AG09319 (cell line): ENCODE results near the gene GNG7.
"Not testable (repeated sequence)": the region's sequence is repeated elsewhere in the genome, so short reads cannot be mapped to it uniquely, and the experiment has no call there.

Source experiments
- DNase-seq: peaks from one replicate; pipeline ENCODE4 v3.0.0-alpha.2; 2010; ENCODE audit warnings: low read depth; ENCODE audit errors: extremely low read depth
- TF ChIP-seq, protein P1 (sequence below): IDR thresholded peaks from 2 replicates; pipeline ENCODE4 v1.5.1; 2011; ENCODE audit warnings: low read depth, mild to moderate bottlenecking, inconsistent platforms, low read length, moderate library complexity

Gene GNG7

GRCh38 chr19:2715470-2716274 is 13.2 kb upstream of the GNG7 start:
- no peak for DNase-seq

GRCh38 chr19:2714531-2715269 is 12.2 kb upstream of the GNG7 start:
- TF ChIP-seq, protein P1, sequence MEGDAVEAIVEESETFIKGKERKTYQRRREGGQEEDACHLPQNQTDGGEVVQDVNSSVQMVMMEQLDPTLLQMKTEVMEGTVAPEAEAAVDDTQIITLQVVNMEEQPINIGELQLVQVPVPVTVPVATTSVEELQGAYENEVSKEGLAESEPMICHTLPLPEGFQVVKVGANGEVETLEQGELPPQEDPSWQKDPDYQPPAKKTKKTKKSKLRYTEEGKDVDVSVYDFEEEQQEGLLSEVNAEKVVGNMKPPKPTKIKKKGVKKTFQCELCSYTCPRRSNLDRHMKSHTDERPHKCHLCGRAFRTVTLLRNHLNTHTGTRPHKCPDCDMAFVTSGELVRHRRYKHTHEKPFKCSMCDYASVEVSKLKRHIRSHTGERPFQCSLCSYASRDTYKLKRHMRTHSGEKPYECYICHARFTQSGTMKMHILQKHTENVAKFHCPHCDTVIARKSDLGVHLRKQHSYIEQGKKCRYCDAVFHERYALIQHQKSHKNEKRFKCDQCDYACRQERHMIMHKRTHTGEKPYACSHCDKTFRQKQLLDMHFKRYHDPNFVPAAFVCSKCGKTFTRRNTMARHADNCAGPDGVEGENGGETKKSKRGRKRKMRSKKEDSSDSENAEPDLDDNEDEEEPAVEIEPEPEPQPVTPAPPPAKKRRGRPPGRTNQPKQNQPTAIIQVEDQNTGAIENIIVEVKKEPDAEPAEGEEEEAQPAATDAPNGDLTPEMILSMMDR = no peak
- DNase-seq = no peak

More at GRCh38 chr19:2715470-2716274, 13.2 kb upstream of the GNG7 start:
- TF ChIP-seq, protein P1 = no peak

DNA sequence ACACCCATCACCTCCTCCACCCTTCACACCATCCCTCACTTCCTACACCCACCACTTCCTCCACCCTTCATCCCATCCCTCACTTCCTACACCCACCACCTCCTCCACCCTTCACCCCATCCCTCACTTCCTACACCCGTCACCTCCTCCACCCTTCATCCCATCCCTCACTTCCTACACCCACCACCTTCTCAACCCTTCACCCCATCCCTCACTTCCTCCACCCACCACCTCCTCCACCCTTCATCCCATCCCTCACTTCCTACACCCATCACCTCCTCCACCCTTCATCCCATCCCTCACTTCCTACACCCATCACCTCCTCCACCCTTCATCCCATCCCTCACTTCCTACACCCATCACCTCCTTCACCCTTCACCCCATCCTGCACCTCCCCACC is 11.6 kb upstream of the GNG7 start:
- DNase-seq = not testable (repeated sequence)

GRCh38 chr19:2713170-2713569 is 10.7 kb upstream of the GNG7 start:
- DNase-seq = not testable (repeated sequence)

GRCh38 chr19:2711875-2712205 is 9.3 kb upstream of the GNG7 start:
- TF ChIP-seq, protein P1 = no peak
- no peak for DNase-seq

GRCh38 chr19:2711172-2711874 is 8.8 kb upstream of the GNG7 start:
- no peak for DNase-seq
- TF ChIP-seq, protein P1 = no peak

GRCh38 chr19:2706251-2706650 is 3.8 kb upstream of the GNG7 start:
- TF ChIP-seq, protein P1 = no peak
- no peak for DNase-seq

GRCh38 chr19:2703691-2704216 is 1.3 kb upstream of the GNG7 start:
- TF ChIP-seq, protein P1 = no peak
- DNase-seq = no peak
